B cell (primary cell): ENCODE results near the gene GLIS1.

Source experiments
- CTCF ChIP-seq: fragments of 200-600 bp; IDR thresholded peaks from one replicate; pipeline ENCODE4 v1.8.0; 2022; ENCODE audit warnings: antibody characterized with exemption, mild to moderate bottlenecking
- EZH2 ChIP-seq: IDR thresholded peaks from 2 replicates; pipeline ENCODE4 v1.6.1; 2012; ENCODE audit warnings: borderline replicate concordance, low read depth, mild to moderate bottlenecking, moderate library complexity, low read length; ENCODE audit not compliant: insufficient read depth, poor library complexity, severe bottlenecking

- TF ChIP-seq CTCF (no peak), EZH2 (no peak)
These were observed 137.8 kb downstream of the GLIS1 start for GRCh38 chr1:53601031-53601745.
